ENCODE results near the gene LIFR. TPM values are rescaled to one million over a fixed set of nuclear protein-coding genes. Genes with fewer than 3 reads are reported as not detected.

The LIFR gene, protein sequence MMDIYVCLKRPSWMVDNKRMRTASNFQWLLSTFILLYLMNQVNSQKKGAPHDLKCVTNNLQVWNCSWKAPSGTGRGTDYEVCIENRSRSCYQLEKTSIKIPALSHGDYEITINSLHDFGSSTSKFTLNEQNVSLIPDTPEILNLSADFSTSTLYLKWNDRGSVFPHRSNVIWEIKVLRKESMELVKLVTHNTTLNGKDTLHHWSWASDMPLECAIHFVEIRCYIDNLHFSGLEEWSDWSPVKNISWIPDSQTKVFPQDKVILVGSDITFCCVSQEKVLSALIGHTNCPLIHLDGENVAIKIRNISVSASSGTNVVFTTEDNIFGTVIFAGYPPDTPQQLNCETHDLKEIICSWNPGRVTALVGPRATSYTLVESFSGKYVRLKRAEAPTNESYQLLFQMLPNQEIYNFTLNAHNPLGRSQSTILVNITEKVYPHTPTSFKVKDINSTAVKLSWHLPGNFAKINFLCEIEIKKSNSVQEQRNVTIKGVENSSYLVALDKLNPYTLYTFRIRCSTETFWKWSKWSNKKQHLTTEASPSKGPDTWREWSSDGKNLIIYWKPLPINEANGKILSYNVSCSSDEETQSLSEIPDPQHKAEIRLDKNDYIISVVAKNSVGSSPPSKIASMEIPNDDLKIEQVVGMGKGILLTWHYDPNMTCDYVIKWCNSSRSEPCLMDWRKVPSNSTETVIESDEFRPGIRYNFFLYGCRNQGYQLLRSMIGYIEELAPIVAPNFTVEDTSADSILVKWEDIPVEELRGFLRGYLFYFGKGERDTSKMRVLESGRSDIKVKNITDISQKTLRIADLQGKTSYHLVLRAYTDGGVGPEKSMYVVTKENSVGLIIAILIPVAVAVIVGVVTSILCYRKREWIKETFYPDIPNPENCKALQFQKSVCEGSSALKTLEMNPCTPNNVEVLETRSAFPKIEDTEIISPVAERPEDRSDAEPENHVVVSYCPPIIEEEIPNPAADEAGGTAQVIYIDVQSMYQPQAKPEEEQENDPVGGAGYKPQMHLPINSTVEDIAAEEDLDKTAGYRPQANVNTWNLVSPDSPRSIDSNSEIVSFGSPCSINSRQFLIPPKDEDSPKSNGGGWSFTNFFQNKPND
- 11.0 and 13.8 TPM in 2 replicates for total RNA-seq

DNA sequence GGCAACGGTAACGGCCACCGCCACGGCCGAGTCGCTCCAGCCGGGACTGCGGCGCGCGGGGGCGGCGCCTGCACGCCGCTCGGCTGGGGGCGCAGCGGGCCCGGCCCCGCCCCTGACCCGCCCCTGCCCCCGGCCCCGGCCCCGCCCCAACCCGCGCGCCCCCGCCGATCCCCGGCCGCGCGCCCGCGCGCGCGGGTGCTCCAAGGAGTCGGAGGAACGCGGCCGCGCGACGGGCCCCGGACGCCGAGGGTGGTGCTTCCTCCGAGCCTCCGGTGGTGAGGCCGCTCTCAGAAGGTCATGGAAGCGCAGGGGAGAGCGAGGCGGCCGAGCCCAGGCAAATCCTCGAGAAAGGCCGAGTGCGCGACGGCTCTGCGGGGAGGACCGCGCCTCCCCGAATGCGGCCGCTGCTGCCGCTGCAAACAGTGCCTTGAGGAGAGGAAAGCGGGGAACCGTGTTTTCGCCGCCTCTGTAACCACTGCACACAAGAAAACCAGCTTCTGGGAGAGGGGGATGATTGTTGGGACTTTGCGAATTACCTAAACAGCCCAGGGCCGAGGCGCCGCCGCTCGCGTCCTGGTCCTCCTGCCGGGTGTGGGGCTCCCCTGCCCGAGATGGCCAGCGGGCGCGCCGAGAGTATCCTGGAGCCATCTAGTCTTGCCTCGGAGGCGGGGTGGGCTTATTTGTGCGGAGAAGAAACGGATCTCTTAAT lies at the start of gene LIFR:
TSS of gene LIFR (minus strand) at position 48 of the 709 bp plus-strand sequence. CDS start 25,999 bp downstream, outside the sequence.
- DNase-seq (ENCODE audit: low read depth), result no peak
- TF ChIP-seq, protein P1, sequence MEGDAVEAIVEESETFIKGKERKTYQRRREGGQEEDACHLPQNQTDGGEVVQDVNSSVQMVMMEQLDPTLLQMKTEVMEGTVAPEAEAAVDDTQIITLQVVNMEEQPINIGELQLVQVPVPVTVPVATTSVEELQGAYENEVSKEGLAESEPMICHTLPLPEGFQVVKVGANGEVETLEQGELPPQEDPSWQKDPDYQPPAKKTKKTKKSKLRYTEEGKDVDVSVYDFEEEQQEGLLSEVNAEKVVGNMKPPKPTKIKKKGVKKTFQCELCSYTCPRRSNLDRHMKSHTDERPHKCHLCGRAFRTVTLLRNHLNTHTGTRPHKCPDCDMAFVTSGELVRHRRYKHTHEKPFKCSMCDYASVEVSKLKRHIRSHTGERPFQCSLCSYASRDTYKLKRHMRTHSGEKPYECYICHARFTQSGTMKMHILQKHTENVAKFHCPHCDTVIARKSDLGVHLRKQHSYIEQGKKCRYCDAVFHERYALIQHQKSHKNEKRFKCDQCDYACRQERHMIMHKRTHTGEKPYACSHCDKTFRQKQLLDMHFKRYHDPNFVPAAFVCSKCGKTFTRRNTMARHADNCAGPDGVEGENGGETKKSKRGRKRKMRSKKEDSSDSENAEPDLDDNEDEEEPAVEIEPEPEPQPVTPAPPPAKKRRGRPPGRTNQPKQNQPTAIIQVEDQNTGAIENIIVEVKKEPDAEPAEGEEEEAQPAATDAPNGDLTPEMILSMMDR (IDR thresholded peaks at IDR 0.05; ENCODE audit: insufficient read depth, low read length, poor library complexity, severe bottlenecking), result no peak
- no peaks in the 10 kb centered on the region for H3K36me3 ChIP-seq (ENCODE audit: control insufficient read depth, insufficient read depth, low read length)

DNA sequence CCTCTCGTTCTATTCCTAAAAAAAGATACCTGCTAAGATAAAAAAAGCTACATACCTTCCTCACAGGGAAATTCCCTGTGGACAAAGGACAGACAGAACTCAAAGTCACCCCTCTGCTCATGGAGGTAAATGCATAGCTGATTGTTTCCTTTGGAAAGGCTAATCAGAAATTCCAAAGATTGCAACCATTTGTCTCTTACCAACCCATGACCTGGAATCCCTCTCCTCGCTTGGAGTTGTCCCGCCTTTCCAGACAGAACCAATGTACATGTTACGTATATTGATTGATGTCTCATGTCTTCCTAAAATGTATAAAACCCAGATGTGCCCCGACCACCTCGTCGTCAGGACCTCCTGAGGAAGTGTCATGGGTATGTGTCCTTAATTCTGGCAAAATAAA lies 49.2 kb upstream of the LIFR start:
- Histone ChIP-seq H3K27me3 (ENCODE audit: control insufficient read depth, insufficient read depth, low read length) (no peaks in the 10 kb centered on the region), H3K4me3 (ENCODE audit: low read depth, low read length) (no peak overlapping the region), H3K36me3 (ENCODE audit: control insufficient read depth, insufficient read depth, low read length) (no peaks in the 10 kb centered on the region)
- TF ChIP-seq, protein P1 (IDR thresholded peaks at IDR 0.05; ENCODE audit: insufficient read depth, low read length, poor library complexity, severe bottlenecking), result no peak
- no peak for DNase-seq (ENCODE audit: low read depth)

More for the DNA sequence above, at the start of gene LIFR:
- Histone ChIP-seq H3K27me3 (ENCODE audit: control insufficient read depth, insufficient read depth, low read length) (no peaks in the 10 kb centered on the region), H3K4me3 (ENCODE audit: low read depth, low read length) (peak within 1 kb of the TSS; percentile 94)

DNA sequence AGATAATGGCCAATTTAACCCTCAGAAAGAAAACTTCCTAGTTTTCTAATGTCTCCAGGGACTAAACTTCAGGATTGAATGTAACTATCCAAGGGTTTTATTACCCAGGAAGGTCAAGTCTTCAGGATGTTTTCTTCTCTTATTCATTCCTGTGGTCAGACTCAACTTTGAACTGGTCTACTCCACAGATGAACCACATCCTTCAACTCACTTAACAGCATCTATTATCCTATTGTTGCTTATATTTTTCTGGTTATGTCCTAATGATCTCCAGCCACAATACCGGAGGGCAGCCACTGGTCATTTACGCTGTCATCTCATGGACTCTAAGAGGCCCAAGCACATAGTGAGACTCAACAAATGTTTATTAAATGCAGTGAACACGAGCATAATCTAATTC lies 47.2 kb upstream of the LIFR start:
- no peak overlapping the region for H3K4me3 ChIP-seq (ENCODE audit: low read depth, low read length)
- no peak for DNase-seq (ENCODE audit: low read depth)
- TF ChIP-seq, protein P1 (IDR thresholded peaks at IDR 0.05; ENCODE audit: insufficient read depth, low read length, poor library complexity, severe bottlenecking), result no peak
- H3K27me3 ChIP-seq (ENCODE audit: control insufficient read depth, insufficient read depth, low read length), result no peaks in the 10 kb centered on the region
- H3K36me3 ChIP-seq (ENCODE audit: control insufficient read depth, insufficient read depth, low read length), result no peaks in the 10 kb centered on the region

DNA sequence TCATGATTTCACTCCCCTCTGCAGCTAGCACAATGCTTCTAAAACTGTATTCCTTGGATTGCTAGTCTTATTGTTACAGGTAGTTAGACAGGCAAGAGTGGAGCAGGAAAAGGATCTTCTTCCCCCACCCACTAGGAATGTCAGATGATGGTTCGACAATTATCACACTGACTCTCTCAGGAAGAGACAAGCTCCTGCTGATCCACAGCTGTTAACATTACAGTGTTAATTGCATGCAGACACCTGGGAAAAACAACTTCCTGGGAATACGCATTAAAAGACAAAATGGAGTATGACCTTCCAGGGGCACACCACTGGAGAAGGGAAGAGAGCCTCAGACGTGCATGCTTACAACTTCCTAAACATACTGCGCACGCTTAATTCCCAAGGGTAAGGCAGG lies 46.2 kb upstream of the LIFR start:
- TF ChIP-seq, protein P1 (IDR thresholded peaks at IDR 0.05; ENCODE audit: insufficient read depth, low read length, poor library complexity, severe bottlenecking), result no peak
- Histone ChIP-seq H3K36me3 (ENCODE audit: control insufficient read depth, insufficient read depth, low read length) (no peaks in the 10 kb centered on the region), H3K27me3 (ENCODE audit: control insufficient read depth, insufficient read depth, low read length) (no peaks in the 10 kb centered on the region), H3K4me3 (ENCODE audit: low read depth, low read length) (no peak overlapping the region)
- no peak for DNase-seq (ENCODE audit: low read depth)

DNA sequence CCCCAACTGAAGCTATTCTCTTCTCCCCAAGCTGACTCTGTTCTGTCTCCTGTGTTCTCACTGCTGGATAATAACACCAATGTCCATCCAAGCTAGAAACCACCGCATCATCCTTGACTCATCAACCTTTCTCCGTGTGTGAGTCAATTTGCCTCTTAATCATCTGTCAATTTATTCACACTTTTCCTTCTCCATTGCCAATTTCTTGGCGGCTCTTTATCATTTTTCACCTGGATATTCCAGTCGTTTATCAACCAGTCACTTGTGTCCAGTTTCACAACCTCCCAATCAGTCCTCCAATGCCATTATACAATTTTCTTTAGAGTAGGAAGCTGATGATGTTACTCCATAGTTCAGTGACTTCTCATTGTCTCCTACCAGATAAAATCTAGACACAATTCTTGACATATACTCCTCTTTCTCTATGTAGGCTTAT lies 45.4 kb upstream of the LIFR start:
- TF ChIP-seq, protein P1 (IDR thresholded peaks at IDR 0.05; ENCODE audit: insufficient read depth, low read length, poor library complexity, severe bottlenecking), result no peak
- H3K36me3 ChIP-seq (ENCODE audit: control insufficient read depth, insufficient read depth, low read length), result no peaks in the 10 kb centered on the region
- DNase-seq (ENCODE audit: low read depth), result peak; percentile 59
- no peaks in the 10 kb centered on the region for H3K27me3 ChIP-seq (ENCODE audit: control insufficient read depth, insufficient read depth, low read length)
- no peak overlapping the region for H3K4me3 ChIP-seq (ENCODE audit: low read depth, low read length)

Data from kidney epithelial cell (primary cell).